OCI-LY1 (cell line): ENCODE measurements around the gene IGSF9B.

Experiments used
- H2AFZ ChIP-seq: fragments of 200-600 bp; sonication (generic), shearing (Covaris generic); 2 replicates; pipeline ENCODE4 v1.6.0; 2014; ENCODE audit warnings: antibody characterized with exemption, mild to moderate bottlenecking, low read length
- H3F3A ChIP-seq: fragments of 200-600 bp; sonication (generic), shearing (Covaris generic); 2 replicates; pipeline ENCODE4 v1.6.0; 2014; ENCODE audit warnings: mild to moderate bottlenecking, antibody characterized with exemption, low read length, moderate library complexity; ENCODE audit not compliant: insufficient read depth
- H3K27ac ChIP-seq: fragments of 200-600 bp; sonication (generic); 2 replicates; pipeline ENCODE4 v1.5.1; 2014; ENCODE audit warnings: low read length, mixed run types, mild to moderate bottlenecking, low read depth; ENCODE audit not compliant: poor library complexity, severe bottlenecking
- H3K27me3 ChIP-seq: fragments of 200-600 bp; sonication (generic); 2 replicates; pipeline ENCODE4 v1.6.0; 2014; ENCODE audit warnings: antibody characterized with exemption, mild to moderate bottlenecking, low read length, moderate library complexity; ENCODE audit not compliant: insufficient read depth
- H3K36me3 ChIP-seq: fragments of 200-600 bp; sonication (generic); 2 replicates; pipeline ENCODE4 v1.6.1; 2014; ENCODE audit warnings: mild to moderate bottlenecking, antibody characterized with exemption, low read length, moderate library complexity, mixed read lengths; ENCODE audit not compliant: insufficient read depth
- H3K4me1 ChIP-seq: fragments of 200-600 bp; sonication (generic); 2 replicates; pipeline ENCODE4 v1.5.1; 2014; ENCODE audit warnings: mild to moderate bottlenecking, low read length, moderate library complexity; ENCODE audit not compliant: insufficient read depth, severe bottlenecking
- H3K4me2 ChIP-seq: fragments of 200-600 bp; sonication (generic), shearing (Covaris generic); 2 replicates; pipeline ENCODE4 v1.6.1; 2014; ENCODE audit warnings: low read length
- H3K4me3 ChIP-seq: fragments of 200-600 bp; sonication (generic); 2 replicates; pipeline ENCODE4 v1.5.1; 2014; ENCODE audit warnings: low read length, low read depth, mild to moderate bottlenecking, mixed read lengths; ENCODE audit not compliant: poor library complexity, severe bottlenecking
- H3K79me2 ChIP-seq: fragments of 200-600 bp; shearing (Covaris generic); 2 replicates; pipeline ENCODE4 v1.6.1; 2016; ENCODE audit warnings: mixed run types, low read length, mixed read lengths; ENCODE audit not compliant: insufficient read depth
- H3K9ac ChIP-seq: fragments of 200-600 bp; sonication (generic), shearing (Covaris generic); 2 replicates; pipeline ENCODE4 v1.6.1; 2014; ENCODE audit warnings: mild to moderate bottlenecking, low read length, mixed read lengths
- H3K9me2 ChIP-seq: fragments of 200-600 bp; sonication (generic), shearing (Covaris generic); 2 replicates; pipeline ENCODE4 v1.6.1; 2014; ENCODE audit warnings: low read depth, mild to moderate bottlenecking, low read length, mixed read lengths
- H3K9me3 ChIP-seq: fragments of 200-600 bp; shearing (Covaris generic); 2 replicates; pipeline ENCODE4 v1.6.1; 2014; ENCODE audit warnings: low read length, mixed read lengths
- H4K20me1 ChIP-seq: fragments of 200-600 bp; sonication (generic), shearing (Covaris generic); 2 replicates; pipeline ENCODE4 v1.6.0; 2016; ENCODE audit warnings: mild to moderate bottlenecking, low read length; ENCODE audit not compliant: insufficient read depth
- CTCF ChIP-seq: fragments of 200-600 bp; sonication (generic), shearing (Covaris generic); IDR thresholded peaks from 2 replicates; pipeline ENCODE4 v1.5.1; 2017; ENCODE audit warnings: mild to moderate bottlenecking, antibody characterized with exemption, low read length, moderate library complexity, mixed read lengths
- EZH2 ChIP-seq: fragments of 200-600 bp; sonication (generic), shearing (Covaris generic); IDR thresholded peaks from 2 replicates; pipeline ENCODE4 v1.8.0; 2017; ENCODE audit warnings: borderline replicate concordance, mixed run types, mild to moderate bottlenecking, antibody characterized with exemption, low read length, moderate library complexity, mixed read lengths

IGSF9B gene

GRCh38 chr11:133990501-133990900 lies 33.7 kb upstream of the IGSF9B start:
- Histone ChIP-seq H3K36me3 (no peaks in the 10 kb centered on the region), H3K4me3 (no peak overlapping the region), H3K27me3 (no peaks in the 10 kb centered on the region), H3K4me1 (no peaks in the 10 kb centered on the region), H2AFZ (no peak overlapping the region), H3K9ac (no peak overlapping the region), H3K4me2 (no peak overlapping the region), H3K79me2 (no peaks in the 10 kb centered on the region), H3F3A (no peaks in the 10 kb centered on the region), H4K20me1 (no peaks in the 10 kb centered on the region), H3K27ac (no peak overlapping the region), H3K9me3 (no peaks in the 10 kb centered on the region), H3K9me2 (no peaks in the 10 kb centered on the region)
- no peak for TF ChIP-seq CTCF
- TF ChIP-seq EZH2 = no peak

GRCh38 chr11:133988686-133989410 lies 32.1 kb upstream of the IGSF9B start:
- H4K20me1 ChIP-seq = no peaks in the 10 kb centered on the region
- no peaks in the 10 kb centered on the region for H3K79me2 ChIP-seq
- no peak overlapping the region for H3K4me3 ChIP-seq
- no peak overlapping the region for H3K9ac ChIP-seq
- TF ChIP-seq EZH2 (no peak), CTCF (no peak)
- no peak overlapping the region for H2AFZ ChIP-seq
- no peak overlapping the region for H3K27ac ChIP-seq
- H3K9me2 ChIP-seq = no peaks in the 10 kb centered on the region
- H3K4me1 ChIP-seq = no peaks in the 10 kb centered on the region
- H3F3A ChIP-seq = no peaks in the 10 kb centered on the region
- H3K27me3 ChIP-seq = no peaks in the 10 kb centered on the region; the same call in 1 of the 2 replicates
- no peak overlapping the region for H3K4me2 ChIP-seq
- H3K36me3 ChIP-seq = no peaks in the 10 kb centered on the region
- no peaks in the 10 kb centered on the region for H3K9me3 ChIP-seq

GRCh38 chr11:133987171-133987570 lies 30.4 kb upstream of the IGSF9B start:
- no peaks in the 10 kb centered on the region for H3K9me3 ChIP-seq
- no peaks in the 10 kb centered on the region for H3F3A ChIP-seq
- H3K4me3 ChIP-seq = no peak overlapping the region
- H3K27ac ChIP-seq = no peak overlapping the region
- TF ChIP-seq CTCF = no peak
- TF ChIP-seq EZH2 = no peak
- no peak overlapping the region for H3K9ac ChIP-seq
- no peaks in the 10 kb centered on the region for H3K4me1 ChIP-seq
- no peaks in the 10 kb centered on the region for H3K79me2 ChIP-seq
- H4K20me1 ChIP-seq = no peaks in the 10 kb centered on the region
- no peak overlapping the region for H3K4me2 ChIP-seq
- H3K27me3 ChIP-seq = no peaks in the 10 kb centered on the region; the same call in 1 of the 2 replicates
- H2AFZ ChIP-seq = no peak overlapping the region
- no peaks in the 10 kb centered on the region for H3K9me2 ChIP-seq
- no peaks in the 10 kb centered on the region for H3K36me3 ChIP-seq
